OCI-LY3 (cell line): ENCODE data around the gene RPS24.

ENCODE experiments used
- CTCF ChIP-seq: fragments of 200-600, 300-600 bp; sonication (generic); IDR thresholded peaks from 2 replicates; pipeline ENCODE4 v1.5.1; 2014; ENCODE audit warnings: antibody characterized with exemption, low read length, low read depth
- EZH2phosphoT487 ChIP-seq: fragments of 200-600 bp; shearing (Covaris generic); IDR thresholded peaks from 2 replicates; pipeline ENCODE4 v1.6.1; 2018; ENCODE audit warnings: antibody characterized with exemption, mixed run types, low read depth

DNA sequence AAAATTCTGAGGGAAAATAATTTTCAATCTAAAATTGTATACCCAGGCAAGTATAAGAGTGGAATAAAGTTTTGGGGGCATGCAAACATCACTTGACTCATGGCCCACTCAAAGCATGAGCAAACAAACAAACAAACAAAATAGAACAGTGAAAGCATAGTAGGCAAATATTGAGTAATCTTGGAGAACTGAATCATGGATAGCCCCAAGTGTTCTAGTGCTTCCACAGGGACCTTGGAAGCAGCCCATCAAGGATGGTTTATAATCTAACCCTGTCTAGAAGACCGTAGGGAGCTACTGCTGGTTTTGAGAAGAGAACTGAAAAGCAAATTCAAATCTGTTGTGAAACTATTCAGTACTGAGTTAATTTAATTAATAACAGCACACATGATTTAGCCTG is 26.5 kb upstream of the RPS24 start:
- TF ChIP-seq CTCF: no peak
- no peak for TF ChIP-seq EZH2phosphoT487
